Activated B cell treated with CpG ODN at 0.5 μM for 24 hours (primary cell): ENCODE results near the gene FAM234B. TPM values are rescaled to one million over a fixed set of nuclear protein-coding genes. Genes with fewer than 3 reads are reported as not detected.

Experiments used
- ATAC-seq: fragments of 200-7000 bp; cut with Tn5 transposase; one replicate; pipeline ENCODE4 v1.10.0; 2021; ENCODE audit warnings: low read depth, mild to moderate bottlenecking, moderate library complexity
- CTCF ChIA-PET: fragments of 350-600 bp; sonication (Branson Sonifier 250); formaldehyde crosslinking; loops from one replicate; lab custom pipeline; 2021; ENCODE audit warnings: antibody characterized with exemption; lab: Charles Lee
- POLR2A ChIA-PET: fragments of 350-600 bp; sonication (Branson Sonifier 250); formaldehyde crosslinking; loops from one replicate; lab custom pipeline; 2021; ENCODE audit warnings: antibody characterized with exemption; lab: Charles Lee
- DNase-seq: peaks from one replicate; pipeline ENCODE4 v3.0.0; 2022
- H3K27ac Mint-ChIP-seq: one replicate; pipeline ENCODE4 v1.8.0; 2020; ENCODE audit warnings: mixed read lengths
- H3K27me3 Mint-ChIP-seq: one replicate; pipeline ENCODE4 v1.8.0; 2021; ENCODE audit warnings: mixed read lengths
- H3K36me3 Mint-ChIP-seq: one replicate; pipeline ENCODE4 v1.8.0; 2021; ENCODE audit warnings: low read depth, mixed read lengths
- H3K4me1 Mint-ChIP-seq: one replicate; pipeline ENCODE4 v1.8.0; 2021; ENCODE audit warnings: mixed read lengths
- H3K4me3 Mint-ChIP-seq: one replicate; pipeline ENCODE4 v1.8.0; 2020; ENCODE audit warnings: mild to moderate bottlenecking, mixed read lengths
- H3K9me3 Mint-ChIP-seq: one replicate; pipeline ENCODE4 v1.8.0; 2020; ENCODE audit warnings: mixed read lengths
- intact Hi-C: fragments of 100-400 bp; cut with micrococcal nuclease; formaldehyde crosslinking; loops from one replicate; pipeline ENCODE4 v1.15.1; 2024
- total RNA-seq: library from RNA; stranded (reverse); gene quantifications from 2 replicates; pipeline ENCODE4 v1.2.3, GENCODE V29; 2022
- TF ChIP-seq, protein P1 (sequence below): fragments of 200-600 bp; IDR thresholded peaks from one replicate; pipeline ENCODE4 v1.8.0; 2022; ENCODE audit warnings: antibody characterized with exemption, mild to moderate bottlenecking

The FAM234B gene, protein sequence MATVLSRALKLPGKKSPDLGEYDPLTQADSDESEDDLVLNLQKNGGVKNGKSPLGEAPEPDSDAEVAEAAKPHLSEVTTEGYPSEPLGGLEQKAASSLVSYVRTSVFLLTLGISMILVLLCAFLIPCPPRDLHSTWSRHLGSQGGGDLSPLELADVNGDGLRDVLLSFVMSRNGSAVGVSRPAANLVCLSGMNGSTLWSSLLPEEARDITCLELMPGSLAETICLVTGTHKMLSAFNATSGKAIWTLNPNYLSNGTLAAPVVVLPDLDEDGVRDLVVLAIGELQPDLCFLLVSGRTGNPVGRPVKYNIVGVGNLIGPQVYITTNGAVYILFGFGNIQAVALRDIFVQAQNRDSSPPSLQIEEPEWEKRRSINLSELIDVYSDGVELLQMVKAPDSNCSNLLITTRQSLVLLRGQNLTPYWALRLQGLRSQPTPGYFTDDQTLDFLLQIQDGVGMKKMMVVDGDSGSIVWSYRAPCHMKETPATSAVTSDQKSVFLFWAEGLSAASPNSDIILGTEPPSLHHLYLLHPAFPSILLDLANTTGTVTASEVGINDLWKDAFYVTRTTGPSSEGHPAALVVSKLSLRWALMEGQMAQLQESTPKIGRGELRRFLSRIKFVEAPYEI
- 4.7 and 6.3 TPM in 2 replicates for total RNA-seq

DNA sequence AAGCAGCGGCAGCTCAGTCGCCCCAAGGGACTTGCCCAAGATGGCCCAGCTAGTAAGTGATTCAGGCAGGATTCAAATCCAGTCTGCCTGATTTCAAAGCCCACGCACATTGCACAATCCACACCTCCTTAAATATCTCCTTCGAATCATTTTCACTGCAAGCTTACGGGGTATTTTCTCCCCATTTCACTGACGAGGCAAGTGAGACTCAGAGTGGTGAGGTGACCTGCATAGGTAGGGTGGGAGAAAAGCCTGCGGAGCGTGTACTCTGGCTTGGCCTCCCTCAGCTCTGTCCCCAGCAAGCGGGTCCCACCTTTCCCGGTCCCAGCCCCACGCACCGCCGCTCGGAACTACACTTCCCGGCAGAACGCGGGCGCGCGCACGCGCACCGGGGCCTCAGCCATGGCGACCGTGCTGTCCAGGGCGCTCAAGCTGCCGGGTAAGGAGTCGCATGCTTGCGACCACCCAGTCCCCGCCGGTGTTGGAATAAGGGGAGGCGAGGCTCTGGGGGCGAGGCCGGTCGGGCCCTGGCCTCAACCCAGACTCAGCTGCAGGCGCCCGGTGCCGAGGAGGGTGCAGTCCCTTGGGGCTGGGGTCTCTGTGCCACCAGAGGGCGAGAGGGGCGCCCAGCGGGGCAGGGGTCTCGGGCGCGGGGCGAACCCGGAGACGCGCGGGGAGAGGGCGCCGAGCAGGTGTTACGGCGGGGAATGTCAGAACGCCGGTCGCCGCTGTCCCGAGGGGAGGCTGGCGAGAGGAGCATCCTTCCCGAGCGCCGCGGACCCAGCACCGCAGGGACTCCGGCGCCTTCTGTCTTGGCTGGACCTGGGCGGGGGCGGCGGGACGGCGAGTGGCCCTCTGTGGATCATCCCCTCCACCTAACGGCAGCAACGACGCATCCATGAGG, at the start of gene FAM234B:
TSS of gene FAM234B (plus strand) at position 380 of the 904 bp plus-strand sequence. CDS start at position 403, 23 bp downstream.
- peak; percentile 73 for DNase-seq
- TF ChIP-seq, protein P1, sequence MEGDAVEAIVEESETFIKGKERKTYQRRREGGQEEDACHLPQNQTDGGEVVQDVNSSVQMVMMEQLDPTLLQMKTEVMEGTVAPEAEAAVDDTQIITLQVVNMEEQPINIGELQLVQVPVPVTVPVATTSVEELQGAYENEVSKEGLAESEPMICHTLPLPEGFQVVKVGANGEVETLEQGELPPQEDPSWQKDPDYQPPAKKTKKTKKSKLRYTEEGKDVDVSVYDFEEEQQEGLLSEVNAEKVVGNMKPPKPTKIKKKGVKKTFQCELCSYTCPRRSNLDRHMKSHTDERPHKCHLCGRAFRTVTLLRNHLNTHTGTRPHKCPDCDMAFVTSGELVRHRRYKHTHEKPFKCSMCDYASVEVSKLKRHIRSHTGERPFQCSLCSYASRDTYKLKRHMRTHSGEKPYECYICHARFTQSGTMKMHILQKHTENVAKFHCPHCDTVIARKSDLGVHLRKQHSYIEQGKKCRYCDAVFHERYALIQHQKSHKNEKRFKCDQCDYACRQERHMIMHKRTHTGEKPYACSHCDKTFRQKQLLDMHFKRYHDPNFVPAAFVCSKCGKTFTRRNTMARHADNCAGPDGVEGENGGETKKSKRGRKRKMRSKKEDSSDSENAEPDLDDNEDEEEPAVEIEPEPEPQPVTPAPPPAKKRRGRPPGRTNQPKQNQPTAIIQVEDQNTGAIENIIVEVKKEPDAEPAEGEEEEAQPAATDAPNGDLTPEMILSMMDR: no peak
- intact Hi-C loops: loop anchor here (1.0 kb wide), 3 partner anchors 44 to 168 kb away; partner anchors contain the start of gene HEBP1
- Mint-ChIP-seq H3K36me3 (no peaks in the 10 kb centered on the region), H3K4me1 (peaks cover 18% of the 10 kb centered on the region), H3K27ac (peak within 1 kb of the TSS; percentile 80), H3K4me3 (peak within 1 kb of the TSS; percentile 89), H3K27me3 (no peaks in the 10 kb centered on the region), H3K9me3 (no peaks in the 10 kb centered on the region)
- ChIA-PET CTCF (interaction anchor here (0.8 to 1.8 kb wide), 5 partner anchors 9 to 212 kb away, joined by 4 to 5 read pairs (median 4); no protein-coding TSS in a partner anchor), POLR2A (interaction anchor here (0.6 to 1.8 kb wide), 5 partner anchors 57 to 1121 kb away, joined by 3 to 13 read pairs (median 4); partner anchors contain the start of gene BORCS5)
- peak; percentile 96 for ATAC-seq

DNA sequence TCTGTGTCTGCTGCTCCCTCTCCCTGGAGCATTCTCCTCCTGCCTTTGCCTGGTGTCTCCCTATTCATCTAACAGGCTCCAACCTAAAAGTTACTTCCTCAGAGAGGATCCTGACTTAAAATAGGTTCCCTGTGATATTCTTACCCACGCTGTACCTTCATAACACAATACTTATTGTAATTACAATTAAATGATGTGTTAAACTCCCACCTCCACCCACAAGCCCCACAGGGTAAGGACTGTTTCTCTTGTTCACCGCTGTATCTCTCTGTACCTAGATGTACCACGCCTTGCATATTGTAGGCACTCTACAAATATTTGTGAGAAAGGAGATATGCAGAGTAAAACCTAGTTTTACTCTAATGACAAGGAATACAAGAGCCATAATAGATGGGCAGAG, 49.1 kb upstream of the FAM234B start:
- H3K27me3 Mint-ChIP-seq: no peaks in the 10 kb centered on the region
- no peak overlapping the region for H3K4me3 Mint-ChIP-seq
- CTCF ChIA-PET: interaction anchor here (0.6 kb wide), 1 partner anchor 9 kb away, joined by 3 read pairs; no protein-coding TSS in a partner anchor
- H3K36me3 Mint-ChIP-seq: no peaks in the 10 kb centered on the region
- H3K9me3 Mint-ChIP-seq: no peaks in the 10 kb centered on the region
- no peak for ATAC-seq
- TF ChIP-seq, protein P1: no peak
- no peak overlapping the region for H3K27ac Mint-ChIP-seq
- POLR2A ChIA-PET: no interaction called here
- intact Hi-C loops: no loop called here
- peaks cover 32% of the 10 kb centered on the region for H3K4me1 Mint-ChIP-seq
- DNase-seq: no peak

DNA sequence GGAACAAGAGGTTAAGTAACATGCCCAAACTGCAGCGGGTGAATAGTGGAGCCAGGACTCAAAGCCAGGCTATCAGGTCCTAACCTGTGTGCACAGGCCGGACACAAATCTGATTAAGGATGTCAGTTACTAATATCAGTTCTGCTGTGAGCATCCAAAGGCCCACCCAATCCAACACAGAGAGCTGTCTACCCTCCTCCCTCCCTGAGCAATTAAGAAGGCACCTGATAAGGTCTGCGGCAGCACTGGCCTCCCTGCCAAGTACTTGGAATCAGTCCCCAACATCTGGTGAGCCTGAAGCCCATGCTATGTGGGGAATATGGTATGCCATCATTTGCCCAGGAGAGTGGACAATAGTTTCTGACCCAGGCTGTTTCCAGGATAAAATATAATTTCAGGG, 48.0 kb upstream of the FAM234B start:
- POLR2A ChIA-PET: no interaction called here
- CTCF ChIA-PET: no interaction called here
- Mint-ChIP-seq H3K27ac (no peak overlapping the region), H3K4me3 (no peak overlapping the region), H3K4me1 (peaks cover 36% of the 10 kb centered on the region), H3K27me3 (no peaks in the 10 kb centered on the region), H3K9me3 (no peaks in the 10 kb centered on the region), H3K36me3 (no peaks in the 10 kb centered on the region)
- ATAC-seq (no peak), DNase-seq (no peak)
- TF ChIP-seq, protein P1: no peak
- intact Hi-C loops: loop anchor here (1.0 kb wide), 1 partner anchor 78 kb away; no protein-coding TSS in a partner anchor

DNA sequence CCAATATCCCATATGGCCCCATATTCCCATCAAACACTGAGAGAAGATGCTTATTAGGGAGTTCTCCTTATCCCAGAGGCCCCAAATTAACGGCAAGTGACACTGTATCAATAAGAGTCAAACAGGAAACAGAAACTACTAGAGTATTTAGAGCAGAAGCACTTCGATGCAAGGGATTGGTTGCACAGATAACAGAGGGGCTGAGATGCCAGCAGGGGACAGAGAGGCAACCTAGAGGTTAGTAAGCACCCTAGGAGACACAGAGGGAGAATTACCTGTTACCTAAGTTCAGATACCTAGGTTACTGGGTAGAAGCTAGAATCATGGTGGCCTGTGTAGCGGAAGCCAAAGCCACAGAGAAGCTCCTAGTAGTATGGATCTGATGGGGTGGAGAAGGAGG, 47.0 kb upstream of the FAM234B start:
- no peak for DNase-seq
- ChIA-PET POLR2A (no interaction called here), CTCF (no interaction called here)
- TF ChIP-seq, protein P1: no peak
- no peak overlapping the region for H3K27ac Mint-ChIP-seq
- no peak overlapping the region for H3K4me3 Mint-ChIP-seq
- no peaks in the 10 kb centered on the region for H3K27me3 Mint-ChIP-seq
- intact Hi-C loops: no loop called here
- no peaks in the 10 kb centered on the region for H3K9me3 Mint-ChIP-seq
- ATAC-seq: no peak
- H3K36me3 Mint-ChIP-seq: no peaks in the 10 kb centered on the region
- peaks cover 39% of the 10 kb centered on the region for H3K4me1 Mint-ChIP-seq
